ENCODE data around the gene KAT7.

DNA sequence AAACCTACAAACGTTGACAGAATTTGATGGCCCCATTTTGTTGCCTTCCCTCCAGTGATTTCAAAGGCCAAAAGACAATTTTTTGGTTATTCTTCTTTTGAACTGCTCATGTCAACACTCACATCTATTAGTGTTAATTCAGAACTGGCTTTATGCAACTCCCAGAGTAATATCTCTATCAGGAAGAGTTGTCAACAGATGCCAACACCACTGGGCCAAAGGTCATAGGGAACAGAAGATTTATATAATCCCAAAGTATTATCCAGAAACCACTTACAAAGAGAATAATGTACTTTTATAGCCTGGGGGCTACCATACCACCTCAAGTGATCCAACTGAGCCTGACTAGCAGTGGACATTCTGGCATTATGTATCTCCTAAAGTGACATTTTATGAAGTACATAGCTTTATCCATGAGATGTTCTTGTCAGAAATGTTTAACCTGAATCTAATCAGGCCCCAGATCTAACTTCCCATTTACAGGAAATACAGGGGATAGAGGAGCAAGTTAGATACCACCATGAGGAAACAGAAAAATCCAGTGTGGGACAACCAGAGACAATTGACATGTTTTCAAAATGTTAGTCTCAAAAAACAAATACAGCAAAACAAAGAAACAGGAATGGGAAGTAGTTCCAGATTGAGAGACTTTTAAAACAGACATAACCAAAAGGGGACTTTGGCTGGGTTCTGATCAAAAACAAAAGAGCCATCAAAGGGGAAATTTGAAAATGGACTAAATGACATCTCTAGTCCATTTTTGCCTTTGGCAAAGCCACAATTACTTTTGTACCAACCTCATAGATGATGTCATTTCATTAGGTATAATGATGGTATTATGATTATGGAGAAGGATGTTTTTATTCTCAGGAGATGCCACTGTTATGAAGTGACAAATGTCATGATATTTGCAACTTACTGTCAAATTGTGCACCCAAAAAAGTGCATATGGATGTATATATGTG lies 43.0 kb upstream of the KAT7 start:
- TF ChIP-seq POLR2A (IDR thresholded peaks at IDR 0.05) (no peak), POLR2AphosphoS5 (IDR thresholded peaks at IDR 0.05) (no peak)
- TF ChIP-seq, protein P1, sequence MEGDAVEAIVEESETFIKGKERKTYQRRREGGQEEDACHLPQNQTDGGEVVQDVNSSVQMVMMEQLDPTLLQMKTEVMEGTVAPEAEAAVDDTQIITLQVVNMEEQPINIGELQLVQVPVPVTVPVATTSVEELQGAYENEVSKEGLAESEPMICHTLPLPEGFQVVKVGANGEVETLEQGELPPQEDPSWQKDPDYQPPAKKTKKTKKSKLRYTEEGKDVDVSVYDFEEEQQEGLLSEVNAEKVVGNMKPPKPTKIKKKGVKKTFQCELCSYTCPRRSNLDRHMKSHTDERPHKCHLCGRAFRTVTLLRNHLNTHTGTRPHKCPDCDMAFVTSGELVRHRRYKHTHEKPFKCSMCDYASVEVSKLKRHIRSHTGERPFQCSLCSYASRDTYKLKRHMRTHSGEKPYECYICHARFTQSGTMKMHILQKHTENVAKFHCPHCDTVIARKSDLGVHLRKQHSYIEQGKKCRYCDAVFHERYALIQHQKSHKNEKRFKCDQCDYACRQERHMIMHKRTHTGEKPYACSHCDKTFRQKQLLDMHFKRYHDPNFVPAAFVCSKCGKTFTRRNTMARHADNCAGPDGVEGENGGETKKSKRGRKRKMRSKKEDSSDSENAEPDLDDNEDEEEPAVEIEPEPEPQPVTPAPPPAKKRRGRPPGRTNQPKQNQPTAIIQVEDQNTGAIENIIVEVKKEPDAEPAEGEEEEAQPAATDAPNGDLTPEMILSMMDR (IDR thresholded peaks at IDR 0.05): no peak
